Prostate gland (tissue), 2 donors: ENCODE measurements around the gene CRYBB3.

Experiments
- POLR2AphosphoS5 ChIP-seq: sonication (generic); formaldehyde crosslinking; IDR thresholded peaks from one replicate; pipeline ENCODE4 v1.6.1; 2017; ENCODE audit warnings: antibody characterized with exemption
- TF ChIP-seq, protein P1 (sequence below), 4 experiments: fragments of 200-600 bp in 2 of 4; fragments of 450-650 bp in 2 of 4; sonication (generic) in 2 of 4; IDR thresholded peaks; 1 replicate in 3 of 4; 2 replicates in 1 of 4; pipeline ENCODE4 v1.5.1; 2016 to 2019; ENCODE audit warnings: antibody characterized with exemption in 4 of 4, mild to moderate bottlenecking in 2 of 4, moderate library complexity in 2 of 4

DNA sequence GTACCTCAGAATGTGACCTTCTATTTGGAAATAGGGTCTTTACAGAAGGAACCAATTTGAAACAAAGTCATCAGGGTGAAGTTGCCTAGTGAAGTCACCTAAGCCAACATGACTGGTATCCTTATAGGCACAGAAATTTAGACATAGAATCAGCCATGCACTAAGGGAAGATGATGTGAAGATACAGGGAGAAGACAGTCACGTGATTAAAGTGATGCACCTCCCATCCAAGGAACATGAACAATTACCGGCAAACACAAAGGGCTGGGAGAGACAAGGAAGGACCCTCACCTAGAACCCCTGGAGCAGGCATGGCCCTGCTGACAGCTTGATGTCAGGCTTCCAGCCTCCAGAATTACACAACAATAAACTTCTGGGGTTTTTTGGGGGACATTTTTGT, 16.6 kb downstream of the CRYBB3 start:
- TF ChIP-seq POLR2AphosphoS5: no peak
- TF ChIP-seq, protein P1, sequence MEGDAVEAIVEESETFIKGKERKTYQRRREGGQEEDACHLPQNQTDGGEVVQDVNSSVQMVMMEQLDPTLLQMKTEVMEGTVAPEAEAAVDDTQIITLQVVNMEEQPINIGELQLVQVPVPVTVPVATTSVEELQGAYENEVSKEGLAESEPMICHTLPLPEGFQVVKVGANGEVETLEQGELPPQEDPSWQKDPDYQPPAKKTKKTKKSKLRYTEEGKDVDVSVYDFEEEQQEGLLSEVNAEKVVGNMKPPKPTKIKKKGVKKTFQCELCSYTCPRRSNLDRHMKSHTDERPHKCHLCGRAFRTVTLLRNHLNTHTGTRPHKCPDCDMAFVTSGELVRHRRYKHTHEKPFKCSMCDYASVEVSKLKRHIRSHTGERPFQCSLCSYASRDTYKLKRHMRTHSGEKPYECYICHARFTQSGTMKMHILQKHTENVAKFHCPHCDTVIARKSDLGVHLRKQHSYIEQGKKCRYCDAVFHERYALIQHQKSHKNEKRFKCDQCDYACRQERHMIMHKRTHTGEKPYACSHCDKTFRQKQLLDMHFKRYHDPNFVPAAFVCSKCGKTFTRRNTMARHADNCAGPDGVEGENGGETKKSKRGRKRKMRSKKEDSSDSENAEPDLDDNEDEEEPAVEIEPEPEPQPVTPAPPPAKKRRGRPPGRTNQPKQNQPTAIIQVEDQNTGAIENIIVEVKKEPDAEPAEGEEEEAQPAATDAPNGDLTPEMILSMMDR (IDR thresholded peaks at IDR 0.05): no peak
